Activated T-cell treated with anti-CD3 and anti-CD28 coated beads for 24 hours (primary cell): ENCODE results near the gene MYOM3.

Experiments used
- DNase-seq: peaks from one replicate; pipeline ENCODE4 v3.0.0-alpha.2; 2020; ENCODE audit warnings: low read depth

The MYOM3 gene

GRCh38 chr1:24096009-24096738, 15.8 kb downstream of the MYOM3 start:
- no peak for DNase-seq

DNA sequence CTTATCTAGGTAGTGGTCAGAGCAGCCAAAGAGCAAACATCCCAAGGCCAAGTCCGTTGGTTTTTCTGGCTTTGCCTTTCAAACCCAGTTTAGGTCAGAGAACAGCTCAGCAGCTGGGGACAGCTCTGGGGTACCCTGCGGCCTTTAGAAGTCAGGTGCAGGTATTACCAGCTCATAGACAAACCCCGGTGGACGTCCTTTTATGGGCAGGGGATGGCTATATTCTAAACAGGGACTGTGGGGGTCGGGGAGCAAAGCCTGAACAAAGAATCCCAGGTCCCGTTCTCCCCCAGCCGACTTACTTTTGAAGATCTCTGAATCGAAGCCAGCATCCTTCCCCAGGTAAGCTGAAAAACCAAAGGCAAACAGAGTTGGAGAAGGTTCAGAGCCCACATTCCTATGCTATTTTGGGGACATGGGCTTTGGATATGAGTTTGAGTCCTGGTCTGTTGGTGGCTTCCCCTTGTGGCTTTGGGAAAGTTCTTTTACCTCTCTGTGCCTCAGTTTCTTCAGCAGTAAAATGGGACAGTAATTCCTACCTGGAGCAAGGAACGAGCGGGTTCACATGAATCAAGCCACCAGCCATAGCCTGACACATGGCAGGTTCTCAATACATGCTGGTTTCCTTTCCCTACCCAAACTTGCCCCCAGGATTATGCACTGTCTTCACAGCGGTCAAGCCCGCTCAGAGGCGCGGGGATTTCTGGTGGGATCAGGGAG, 16.6 kb downstream of the MYOM3 start:
- DNase-seq = no peak

DNA sequence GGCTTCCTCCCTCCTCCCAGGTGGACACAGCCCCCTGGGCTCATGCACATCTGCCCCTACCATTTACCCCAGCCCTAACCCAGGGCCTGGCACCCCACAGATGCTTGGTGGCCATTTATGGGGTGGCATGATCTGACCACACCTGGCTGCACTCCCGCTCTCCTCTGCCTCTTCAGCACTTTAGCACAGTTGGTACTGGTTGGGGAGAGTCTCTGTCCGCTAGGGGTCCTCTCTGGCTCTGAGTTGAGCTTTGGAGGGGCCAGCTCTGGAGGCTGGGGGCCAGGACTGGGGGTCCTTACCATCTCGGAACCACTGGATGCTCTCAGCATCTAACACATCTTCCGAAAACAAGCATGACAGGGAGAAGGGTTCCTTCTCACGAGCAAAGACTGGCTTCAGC, 17.4 kb downstream of the MYOM3 start:
- no peak for DNase-seq

GRCh38 chr1:24093732-24094131, 18.2 kb downstream of the MYOM3 start:
- no peak for DNase-seq

DNA sequence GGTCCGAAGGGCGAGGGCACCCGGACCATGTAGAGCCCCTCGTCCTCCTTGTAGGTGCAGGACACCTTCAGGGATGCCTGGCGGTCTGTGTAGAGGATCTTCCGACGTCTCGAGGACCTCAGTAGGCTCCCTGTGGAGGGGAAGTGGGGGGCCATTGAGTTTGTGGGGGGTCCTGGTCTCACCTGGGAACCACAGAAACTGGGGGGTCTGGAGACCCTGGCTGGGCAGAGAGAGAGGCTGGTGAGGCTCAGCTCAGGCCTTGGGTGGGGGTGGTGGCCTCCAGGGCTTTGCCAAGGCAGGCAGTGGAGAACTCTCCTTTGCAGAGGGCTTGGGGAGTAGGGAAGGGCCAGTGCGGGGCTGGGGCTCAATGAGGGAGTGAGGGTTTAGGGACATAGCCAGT, 19.0 kb downstream of the MYOM3 start:
- no peak for DNase-seq

DNA sequence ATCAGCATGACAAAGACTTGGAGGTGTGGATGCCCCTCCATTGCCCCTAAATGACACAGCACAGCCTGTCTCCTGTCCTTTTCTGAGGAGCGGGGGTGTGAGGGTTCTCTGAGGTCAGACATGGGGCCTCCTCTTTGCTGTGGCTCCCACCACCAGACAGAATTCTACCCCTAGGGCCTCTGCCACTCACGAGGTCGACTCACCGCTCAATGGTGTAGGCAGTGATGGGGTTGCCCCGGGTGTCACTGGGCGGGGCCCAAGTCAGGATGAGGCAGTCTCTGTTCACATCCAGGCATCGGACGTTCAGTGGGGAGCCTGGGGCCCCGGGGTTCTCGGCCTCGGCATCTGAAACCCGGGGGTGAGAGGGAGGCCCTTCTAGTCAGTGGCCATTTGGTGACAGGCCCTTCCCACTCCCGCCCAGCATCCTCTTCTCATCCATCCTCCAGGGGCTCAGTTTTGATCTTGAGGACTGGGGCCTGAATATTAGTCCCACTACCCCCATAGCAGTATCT, 19.9 kb downstream of the MYOM3 start:
- DNase-seq = no peak

GRCh38 chr1:24090736-24091135, 21.2 kb downstream of the MYOM3 start:
- no peak for DNase-seq

- DNase-seq = no peak
These were observed 22.0 kb downstream of the MYOM3 start for GRCh38 chr1:24089743-24090555.

GRCh38 chr1:24089027-24089742, 22.8 kb downstream of the MYOM3 start:
- no peak for DNase-seq

DNA sequence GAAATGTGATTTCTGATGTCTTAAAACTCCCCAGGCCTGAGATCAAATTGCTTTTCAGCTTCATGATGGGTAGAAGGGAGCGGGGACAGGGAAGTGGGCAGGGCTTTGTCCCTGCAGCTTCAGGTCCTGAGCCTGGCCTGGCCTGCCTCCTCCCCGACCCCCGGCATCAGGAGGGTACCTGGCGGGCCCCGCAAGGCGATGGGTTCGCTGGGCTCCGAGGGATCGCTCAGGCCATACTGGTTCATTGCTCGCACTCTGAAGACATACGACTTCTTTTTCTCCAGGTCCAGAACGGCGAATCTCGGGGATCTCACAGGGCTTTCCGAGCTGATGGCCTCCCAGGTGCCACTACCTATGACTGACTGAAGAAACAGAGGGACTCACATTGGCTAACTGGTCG, 25.5 kb downstream of the MYOM3 start:
- DNase-seq = no peak

DNA sequence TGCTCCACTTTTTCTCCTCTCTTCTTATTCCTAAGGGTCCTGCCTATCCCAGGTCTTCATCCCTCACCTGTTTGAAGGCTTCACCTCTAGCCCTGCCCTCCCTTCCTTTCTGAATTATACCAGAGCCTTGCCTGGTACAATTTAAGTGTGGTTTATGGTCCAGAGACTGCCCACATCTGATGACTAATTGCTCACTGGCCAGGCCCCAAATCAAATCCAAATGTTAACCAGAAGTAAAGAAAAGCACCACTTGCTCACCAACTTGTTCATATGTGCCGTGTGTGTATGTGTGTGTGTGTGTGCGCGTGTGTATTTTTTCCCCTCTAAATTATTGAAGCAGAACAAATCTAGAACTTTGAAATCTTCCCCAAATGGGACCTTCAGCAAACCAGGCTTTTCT, 26.4 kb downstream of the MYOM3 start:
- no peak for DNase-seq

DNA sequence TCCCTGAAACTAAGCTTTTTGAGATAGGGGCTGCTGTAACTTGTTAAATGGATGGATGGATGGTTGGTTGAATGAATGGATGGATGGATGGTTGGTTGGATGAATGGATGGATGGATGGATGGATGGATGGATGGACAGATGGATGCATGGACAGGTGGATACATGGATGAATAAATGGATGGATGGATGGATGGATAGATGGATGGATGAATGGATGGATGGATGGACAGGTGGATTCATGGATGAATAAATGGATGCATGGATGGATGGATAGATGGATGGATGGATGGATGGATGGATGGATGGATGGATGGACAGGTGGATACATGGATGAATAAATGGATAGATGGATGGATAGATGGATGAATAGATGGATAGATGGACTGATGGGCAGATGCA, 26.9 kb downstream of the MYOM3 start:
- DNase-seq = no peak

DNA sequence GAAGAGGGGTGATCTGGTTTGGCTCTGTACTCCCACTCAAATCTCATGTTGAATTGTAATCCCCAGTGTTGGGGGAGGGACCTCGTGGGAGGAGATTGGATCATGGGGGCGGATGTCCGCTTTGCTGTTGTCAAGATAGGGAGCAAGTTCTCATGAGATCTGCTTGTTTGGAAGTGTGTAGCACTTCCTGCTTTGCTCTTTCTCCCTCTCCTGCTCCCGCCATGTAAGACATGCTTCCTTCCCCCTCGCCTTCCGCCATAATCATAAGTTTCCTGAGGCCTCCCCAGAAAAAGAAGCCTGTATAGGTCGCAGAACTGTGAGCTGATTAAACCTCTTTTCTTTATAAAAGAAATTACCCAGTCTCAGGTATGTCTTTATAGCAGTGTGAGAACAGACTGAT, 27.9 kb downstream of the MYOM3 start:
- no peak for DNase-seq

GRCh38 chr1:24082372-24082771, 29.6 kb downstream of the MYOM3 start:
- DNase-seq = no peak

- DNase-seq = no peak
These were observed 30.7 kb downstream of the MYOM3 start for GRCh38 chr1:24081190-24081589.

GRCh38 chr1:24080131-24080530, 31.8 kb downstream of the MYOM3 start:
- no peak for DNase-seq

DNA sequence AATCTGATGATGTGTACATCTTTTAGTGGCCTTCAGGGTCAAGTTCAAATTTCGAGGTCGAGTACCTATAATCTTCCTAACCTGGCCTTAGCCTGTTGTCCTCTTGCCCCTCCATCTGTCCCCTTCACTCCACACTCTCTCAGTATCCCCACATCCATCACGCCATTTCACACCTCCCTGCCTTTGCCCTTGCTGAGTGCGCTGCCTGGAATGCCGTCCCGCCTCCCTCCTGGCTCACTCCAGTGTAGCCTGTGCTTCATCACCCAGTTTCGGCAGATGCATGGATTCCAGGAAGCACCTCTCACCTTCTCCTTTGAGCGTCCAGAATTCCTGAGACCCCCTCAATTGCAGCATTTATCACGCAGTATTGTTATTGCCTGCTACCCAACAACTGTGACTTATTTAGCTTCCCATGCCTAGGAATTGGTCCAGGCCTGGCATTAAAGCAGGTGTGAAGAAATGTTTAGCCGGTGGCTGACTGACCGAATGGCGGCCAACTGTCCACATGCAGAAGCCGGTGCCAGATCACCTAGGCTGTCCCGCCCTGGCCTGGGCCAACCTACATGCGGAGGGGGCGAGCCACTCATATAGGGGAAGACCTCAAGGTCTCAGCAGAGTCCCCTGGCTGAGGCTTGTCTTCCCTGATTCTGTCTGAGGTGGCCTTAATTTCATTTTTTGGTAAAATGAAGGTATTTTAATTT, 34.5 kb downstream of the MYOM3 start:
- no peak for DNase-seq

GRCh38 chr1:24075946-24076345, 36.0 kb downstream of the MYOM3 start:
- DNase-seq = no peak

- DNase-seq = no peak
These were observed 36.4 kb downstream of the MYOM3 start for GRCh38 chr1:24075590-24075854.

DNA sequence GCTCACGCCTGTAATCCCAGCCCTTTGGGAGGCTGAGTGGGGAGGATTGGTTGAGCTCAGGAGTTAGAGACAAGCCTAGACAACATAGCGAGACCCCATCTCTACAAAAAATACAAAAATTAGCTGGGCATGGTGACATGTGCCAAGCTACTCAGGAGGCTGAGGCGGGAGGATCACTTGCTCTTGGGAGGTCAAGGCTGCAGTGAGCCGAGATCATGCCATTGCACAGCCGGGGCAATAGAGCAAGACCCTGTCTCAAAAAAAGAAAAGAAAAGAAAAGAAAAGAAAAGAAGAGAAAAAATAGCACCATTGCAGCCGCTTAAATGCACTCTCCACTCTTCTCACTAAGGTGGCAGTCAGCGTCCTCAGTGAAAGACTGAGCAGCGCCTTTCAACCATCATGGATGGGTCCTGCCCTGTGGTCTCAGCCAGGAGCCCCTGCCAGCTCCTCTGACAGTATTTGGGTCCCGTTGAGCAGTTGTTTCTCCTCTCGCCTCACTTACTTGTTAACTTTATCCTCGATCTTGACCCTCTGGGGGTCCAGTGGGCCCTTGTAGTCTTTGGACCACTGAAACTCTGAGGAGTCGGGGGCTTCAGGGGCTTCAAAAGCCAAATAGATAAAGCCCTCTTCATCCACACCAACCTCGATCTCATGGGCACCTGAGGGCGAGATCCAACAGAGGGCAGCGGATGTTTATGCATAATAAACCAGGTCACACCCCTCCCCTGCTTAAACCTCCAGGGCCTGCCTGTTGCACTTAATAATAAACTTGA, 36.9 kb downstream of the MYOM3 start:
- no peak for DNase-seq

DNA sequence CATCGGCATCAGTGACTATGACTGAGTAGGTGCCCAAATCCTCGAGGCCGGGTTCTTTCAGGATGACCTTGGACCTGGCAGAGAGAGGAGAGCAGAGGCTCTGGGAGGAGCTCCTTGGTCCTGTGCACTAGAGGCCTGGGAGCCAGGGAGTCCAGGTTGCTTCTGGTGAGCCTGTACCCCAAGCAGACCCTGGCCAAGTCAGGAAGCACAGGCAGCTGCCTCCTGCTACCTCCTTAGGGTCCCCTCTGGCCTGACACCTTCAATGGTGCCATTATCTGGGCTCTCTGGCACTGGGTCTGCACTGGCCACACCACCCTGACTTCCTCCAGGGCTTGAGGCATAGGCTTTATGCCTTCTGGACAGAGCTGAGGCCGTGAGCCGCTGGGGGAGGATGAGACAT, 37.7 kb downstream of the MYOM3 start:
- no peak for DNase-seq
